C4-2B (cell line): Measurements from ENCODE around the gene POP7.

ENCODE experiments used
- H3K27ac ChIP-seq: fragments of 450-650 bp; 2 replicates; pipeline ENCODE4 v1.5.1; 2017
- CTCF ChIP-seq: fragments of 450-650 bp; conservative IDR thresholded peaks from 2 replicates; pipeline ENCODE4 v1.5.1; 2017; ENCODE audit warnings: mild to moderate bottlenecking
- ZFX ChIP-seq: fragments of 450-650 bp; IDR thresholded peaks from 2 replicates; pipeline ENCODE4 v1.6.1; 2017

The POP7 gene

GRCh38 chr7:100676501-100677306 lies 29.2 kb upstream of the POP7 start:
- no peak for TF ChIP-seq CTCF
- no peak for TF ChIP-seq ZFX
- H3K27ac ChIP-seq, result peak overlapping the region; percentile 88

GRCh38 chr7:100677308-100678267 lies 28.3 kb upstream of the POP7 start:
- TF ChIP-seq CTCF (no peak), ZFX (no peak)
- no peak overlapping the region for H3K27ac ChIP-seq

- no peak for TF ChIP-seq CTCF
- TF ChIP-seq ZFX, result no peak
- no peak overlapping the region for H3K27ac ChIP-seq
Observed at GRCh38 chr7:100678291-100678984, 27.5 kb upstream of the POP7 start.

- no peak for TF ChIP-seq ZFX
- no peak for TF ChIP-seq CTCF
- H3K27ac ChIP-seq, result peak overlapping the region; percentile 0; the same call in 1 of the 2 replicates
Observed at GRCh38 chr7:100679129-100679926, 26.6 kb upstream of the POP7 start.

- no peak overlapping the region; the same call in 1 of the 2 replicates for H3K27ac ChIP-seq
- TF ChIP-seq CTCF (no peak), ZFX (no peak)
Observed at GRCh38 chr7:100679927-100680575, 25.9 kb upstream of the POP7 start.

GRCh38 chr7:100680576-100681271 lies 25.2 kb upstream of the POP7 start:
- TF ChIP-seq CTCF, result no peak
- TF ChIP-seq ZFX, result no peak
- no peak overlapping the region for H3K27ac ChIP-seq
